ENCODE data around the gene TRPV6.

- TF ChIP-seq, protein P1, sequence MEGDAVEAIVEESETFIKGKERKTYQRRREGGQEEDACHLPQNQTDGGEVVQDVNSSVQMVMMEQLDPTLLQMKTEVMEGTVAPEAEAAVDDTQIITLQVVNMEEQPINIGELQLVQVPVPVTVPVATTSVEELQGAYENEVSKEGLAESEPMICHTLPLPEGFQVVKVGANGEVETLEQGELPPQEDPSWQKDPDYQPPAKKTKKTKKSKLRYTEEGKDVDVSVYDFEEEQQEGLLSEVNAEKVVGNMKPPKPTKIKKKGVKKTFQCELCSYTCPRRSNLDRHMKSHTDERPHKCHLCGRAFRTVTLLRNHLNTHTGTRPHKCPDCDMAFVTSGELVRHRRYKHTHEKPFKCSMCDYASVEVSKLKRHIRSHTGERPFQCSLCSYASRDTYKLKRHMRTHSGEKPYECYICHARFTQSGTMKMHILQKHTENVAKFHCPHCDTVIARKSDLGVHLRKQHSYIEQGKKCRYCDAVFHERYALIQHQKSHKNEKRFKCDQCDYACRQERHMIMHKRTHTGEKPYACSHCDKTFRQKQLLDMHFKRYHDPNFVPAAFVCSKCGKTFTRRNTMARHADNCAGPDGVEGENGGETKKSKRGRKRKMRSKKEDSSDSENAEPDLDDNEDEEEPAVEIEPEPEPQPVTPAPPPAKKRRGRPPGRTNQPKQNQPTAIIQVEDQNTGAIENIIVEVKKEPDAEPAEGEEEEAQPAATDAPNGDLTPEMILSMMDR (IDR thresholded peaks at IDR 0.05; ENCODE audit: low read depth, low read length, missing input control), result no peak
- no peak for TF ChIP-seq TAF1 (conservative IDR thresholded peaks at IDR 0.05)
- TF ChIP-seq REST (IDR thresholded peaks at IDR 0.05), result no peak
Measured at GRCh38 chr7:142854372-142855113, 31.0 kb downstream of the TRPV6 start, which contains the start of gene EPHB6.

Data from liver (tissue), 3 donors.